Measurements from ENCODE around the gene ANXA5.

- no peak for TF ChIP-seq CTCF (IDR thresholded peaks at IDR 0.05; ENCODE audit: low read depth, low read length)
- no peak for TF ChIP-seq POLR2A (IDR thresholded peaks at IDR 0.05; ENCODE audit: extremely low read depth, insufficient read length)
- TF ChIP-seq, protein P1, sequence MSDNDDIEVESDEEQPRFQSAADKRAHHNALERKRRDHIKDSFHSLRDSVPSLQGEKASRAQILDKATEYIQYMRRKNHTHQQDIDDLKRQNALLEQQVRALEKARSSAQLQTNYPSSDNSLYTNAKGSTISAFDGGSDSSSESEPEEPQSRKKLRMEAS (IDR thresholded peaks at IDR 0.05; ENCODE audit: low read depth, low read length), result no peak
- no peak for TF ChIP-seq MYC (IDR thresholded peaks at IDR 0.05; ENCODE audit: low read depth, low read length)
Observed at GRCh38 chr4:121724671-121725070, 27.9 kb upstream of the ANXA5 start.

All from NB4 (cell line).